GM19328 (cell line): ENCODE results near the gene ACAT2.
A peak's percentile ranks its signal among the peaks of the same experiment; 100 is the strongest.
"Not testable (repeated sequence)": the region's sequence is repeated elsewhere in the genome, so short reads cannot be mapped to it uniquely, and the experiment has no call there.

Experiments
- ATAC-seq: cut with Tn5 transposase; IDR thresholded peaks from one replicate; pipeline ENCODE4 v1.9.1; 2021; ENCODE audit warnings: mild to moderate bottlenecking, moderate library complexity; ENCODE audit not compliant: unreplicated experiment

Gene ACAT2

DNA sequence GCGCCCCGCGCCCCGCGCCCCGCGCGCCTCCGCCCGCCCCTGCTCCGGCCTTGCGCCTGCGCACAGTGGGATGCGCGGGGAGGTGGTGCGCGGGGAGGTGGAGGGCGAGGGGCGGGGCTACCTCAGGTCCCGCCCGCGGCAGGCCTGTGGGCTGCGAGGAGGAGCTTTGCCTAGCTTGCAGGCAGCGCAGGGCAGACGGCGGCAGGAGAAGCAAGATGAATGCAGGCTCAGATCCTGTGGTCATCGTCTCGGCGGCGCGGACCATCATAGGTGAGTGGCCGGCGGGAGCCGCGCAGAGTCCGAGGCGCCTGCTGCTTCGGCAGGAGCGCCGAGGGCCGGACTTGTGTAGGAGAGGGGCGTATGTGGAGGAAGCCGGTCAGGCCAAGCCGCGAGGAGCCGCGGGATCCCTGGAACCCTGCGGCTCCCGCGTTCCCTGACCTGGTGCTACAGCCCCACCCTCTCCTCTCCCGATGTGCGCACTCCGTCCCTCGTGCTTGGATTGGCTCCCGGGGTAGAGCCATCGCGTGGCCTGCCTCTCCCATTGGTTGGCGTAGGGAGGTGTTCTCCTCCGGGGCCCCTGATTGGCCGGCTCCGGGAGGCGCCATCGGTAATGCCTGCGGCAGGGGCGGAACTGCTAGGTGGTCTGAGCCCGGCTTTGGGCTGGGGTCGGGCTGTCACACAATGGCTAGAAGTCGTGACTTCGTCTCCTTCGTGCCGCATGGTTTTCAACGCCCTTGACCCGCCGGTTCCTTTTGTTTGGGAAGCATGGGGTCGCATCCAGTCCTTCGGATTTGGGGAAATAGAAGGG, at the start of gene ACAT2:
TSS of gene ACAT2 (plus strand) at position 173 of the 808 bp plus-strand sequence. CDS start at position 216, 43 bp downstream.
- ATAC-seq: peak; percentile 97

DNA sequence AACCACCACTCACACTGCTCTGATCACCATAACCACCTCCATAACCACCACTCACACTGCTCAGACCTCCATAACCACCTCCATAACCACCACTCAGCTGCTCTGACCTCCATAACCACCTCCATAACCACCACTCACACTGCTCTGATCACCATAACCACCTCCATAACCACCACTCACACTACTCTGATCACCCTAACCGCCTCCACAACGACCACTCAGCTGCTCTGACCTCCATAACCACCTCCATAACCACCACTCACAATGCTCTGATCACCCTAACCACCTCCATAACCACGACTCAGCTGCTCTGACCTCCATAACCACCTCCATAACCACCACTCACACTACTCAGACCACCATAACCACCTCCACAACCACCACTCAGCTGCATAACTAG, 49.5 kb upstream of the ACAT2 start:
- not testable (repeated sequence) for ATAC-seq

- ATAC-seq: no peak
These were observed 47.9 kb upstream of the ACAT2 start for GRCh38 chr6:159713984-159714383.

- ATAC-seq: no peak
These were observed 47.4 kb upstream of the ACAT2 start for GRCh38 chr6:159714404-159714803.

DNA sequence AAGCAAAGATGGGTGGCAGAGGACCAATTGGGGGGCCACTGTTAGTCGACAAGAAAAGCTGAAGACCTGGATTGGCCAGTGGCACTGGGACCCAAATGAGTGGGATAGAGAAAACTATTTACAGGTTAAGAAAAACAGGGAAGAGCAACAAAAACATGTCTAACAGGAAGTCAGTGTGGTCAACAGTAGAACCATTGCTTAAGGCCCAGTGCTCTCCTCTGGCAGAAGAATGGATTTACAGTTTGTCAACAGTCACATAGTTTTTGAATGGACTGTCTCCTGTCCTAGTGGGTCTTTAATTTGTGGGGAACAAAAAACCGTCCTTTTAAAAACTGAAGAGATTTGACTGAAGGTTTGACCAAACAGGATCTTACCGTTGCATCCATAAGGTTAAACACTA, 46.7 kb upstream of the ACAT2 start:
- ATAC-seq: no peak

DNA sequence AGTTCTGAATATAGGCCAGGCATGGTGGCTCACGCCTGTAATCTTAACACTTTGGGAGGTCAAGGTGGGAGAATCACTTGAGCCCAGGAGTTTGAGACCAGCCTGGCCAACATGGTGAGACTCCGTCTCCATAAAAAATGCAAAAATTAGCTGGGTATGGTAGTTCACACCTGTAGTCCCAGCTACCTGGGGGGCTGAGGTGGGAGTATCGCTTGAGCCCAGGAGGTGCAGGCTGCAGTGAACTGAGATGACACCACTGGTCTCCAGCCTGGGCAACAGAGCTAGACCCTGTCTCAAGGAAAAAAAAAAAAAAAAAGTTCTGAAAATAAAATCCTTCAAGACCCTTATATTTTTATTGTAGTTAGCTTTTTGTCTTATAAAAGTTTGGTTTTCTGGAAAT, 46.2 kb upstream of the ACAT2 start:
- no peak for ATAC-seq

DNA sequence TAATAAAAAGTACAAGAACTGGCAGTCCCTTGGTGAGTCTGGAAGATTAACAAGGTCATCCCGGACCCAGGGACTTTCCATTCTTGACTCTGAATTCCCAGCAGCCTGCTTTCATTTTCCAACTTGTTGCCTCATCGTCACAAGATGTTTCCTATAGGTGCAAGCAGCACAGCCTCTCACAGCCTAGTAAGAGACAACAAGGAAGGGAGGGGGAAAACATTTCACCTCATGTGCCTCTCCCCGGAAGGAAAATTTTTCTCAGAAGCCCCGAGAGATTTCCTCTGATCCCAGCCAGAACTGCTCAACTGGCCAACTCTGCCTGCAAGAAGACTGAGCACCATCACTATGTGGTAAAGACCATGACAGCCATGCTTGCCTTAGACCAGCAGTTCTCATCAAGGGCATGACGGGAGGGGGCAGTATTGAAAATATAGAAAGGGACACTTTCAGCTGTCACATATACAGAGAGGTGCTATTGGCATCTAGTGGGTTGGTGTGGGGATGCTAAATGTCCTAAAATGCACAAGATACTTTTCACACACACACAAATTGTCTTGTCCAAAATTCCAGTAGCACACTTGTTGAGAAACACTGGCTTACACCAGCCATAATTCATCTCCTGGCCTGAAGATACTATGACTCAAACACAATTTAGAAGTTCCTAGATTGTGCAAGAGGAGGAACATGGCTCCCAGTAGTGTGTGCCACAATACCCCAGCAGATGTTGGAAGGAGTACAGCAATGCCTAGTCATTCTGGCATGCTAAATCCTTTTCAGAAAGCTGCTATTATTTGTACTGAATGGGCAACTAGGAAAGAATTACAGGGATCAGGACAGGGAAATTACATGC, 45.4 kb upstream of the ACAT2 start:
- no peak for ATAC-seq

GRCh38 chr6:159718634-159719033, 43.2 kb upstream of the ACAT2 start:
- ATAC-seq: no peak

DNA sequence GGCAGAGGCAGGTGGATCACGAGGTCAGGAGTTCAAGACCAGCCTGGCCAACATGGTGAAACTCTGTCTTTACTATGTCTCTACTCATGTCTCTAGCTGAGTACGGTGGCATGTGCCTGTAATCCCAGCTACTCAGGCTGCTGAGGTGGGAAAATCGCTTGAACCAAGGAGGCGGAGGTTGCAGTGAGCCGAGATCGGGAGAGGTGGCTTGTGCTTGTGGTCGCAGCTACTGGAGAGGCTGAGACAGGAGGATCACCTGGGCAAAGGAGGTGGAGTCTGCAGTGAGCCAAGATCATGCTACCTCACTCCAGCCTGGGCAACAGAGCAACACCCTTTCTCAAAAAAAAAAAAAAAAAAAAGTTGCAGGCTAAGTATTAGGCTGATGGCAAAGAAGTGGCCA, 42.6 kb upstream of the ACAT2 start:
- no peak for ATAC-seq

DNA sequence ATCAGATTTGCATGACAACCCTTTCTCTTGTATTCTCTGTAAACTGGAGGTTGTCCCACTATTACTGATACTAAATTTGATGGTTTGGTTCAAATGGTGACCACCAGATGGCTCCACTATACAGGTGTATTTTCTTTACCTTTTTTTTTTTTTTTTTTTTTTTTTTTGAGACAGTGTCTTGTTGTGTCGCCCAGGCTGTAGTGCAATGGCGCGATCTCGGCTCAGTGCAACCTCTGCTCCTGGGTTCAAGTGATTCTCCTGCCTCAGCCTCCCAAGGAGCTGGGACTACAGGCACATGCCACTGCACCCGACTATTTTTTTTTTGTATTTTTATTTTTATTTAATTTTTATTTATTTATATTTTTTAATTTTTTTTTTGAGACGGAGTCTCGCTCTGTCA, 41.1 kb upstream of the ACAT2 start:
- ATAC-seq: no peak

DNA sequence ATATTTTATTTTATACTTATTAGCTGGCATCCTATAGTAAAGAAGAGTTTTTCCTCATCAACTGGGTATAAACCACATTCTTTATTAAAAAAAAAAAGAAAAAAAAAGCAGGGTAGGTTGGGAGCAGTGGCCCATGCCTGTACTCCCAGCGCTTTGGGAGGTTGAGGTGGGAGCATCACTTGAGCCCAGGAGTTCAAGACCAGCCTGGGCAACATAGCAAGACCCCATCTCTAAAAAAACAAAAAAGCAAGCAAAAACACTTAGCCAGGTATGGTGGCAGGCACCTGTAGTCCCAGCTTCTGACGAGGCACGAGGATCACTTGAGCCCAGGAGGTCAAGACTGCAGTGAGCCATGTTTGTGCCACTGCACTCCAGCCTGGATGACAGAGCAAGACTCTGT, 39.9 kb upstream of the ACAT2 start:
- ATAC-seq: not testable (repeated sequence)

DNA sequence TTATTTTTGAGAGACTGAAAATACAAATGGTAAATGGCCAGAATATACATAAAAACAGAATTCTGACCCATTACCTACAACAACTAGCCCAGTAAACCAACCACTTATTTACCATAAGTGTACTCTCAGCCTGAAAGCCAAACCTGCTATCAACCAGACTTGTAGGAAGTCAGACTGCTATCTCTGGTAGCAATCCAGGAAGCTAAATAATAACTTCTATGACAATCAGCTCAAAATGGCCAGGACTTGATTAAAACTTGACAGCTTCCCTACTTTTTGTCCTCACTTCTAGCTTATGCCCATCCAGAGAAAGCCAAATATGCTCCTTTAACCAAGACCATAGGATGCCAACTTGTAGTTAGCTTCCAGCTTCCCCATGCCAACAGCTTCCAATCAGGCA, 39.2 kb upstream of the ACAT2 start:
- ATAC-seq: no peak

GRCh38 chr6:159723259-159723658, 38.6 kb upstream of the ACAT2 start:
- ATAC-seq: no peak

DNA sequence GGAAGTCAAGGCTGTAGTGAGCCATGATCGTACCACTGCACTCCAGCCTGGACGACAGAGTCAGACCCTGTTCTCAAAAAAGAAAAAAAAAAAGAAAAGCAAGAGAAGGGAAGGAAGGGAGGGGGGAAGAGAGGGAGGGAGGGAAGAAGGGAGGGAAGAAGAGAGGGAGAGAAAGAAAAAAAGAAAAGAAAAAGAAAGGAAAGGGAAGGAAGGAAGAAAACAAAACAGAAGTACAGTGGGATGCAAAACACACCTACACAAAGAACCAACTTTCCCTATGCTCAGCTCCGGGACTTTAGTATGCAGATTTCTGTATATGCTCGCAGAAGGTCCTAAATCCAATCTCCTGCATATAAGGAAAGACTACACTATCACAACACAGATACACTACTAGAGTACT, 37.1 kb upstream of the ACAT2 start:
- no peak for ATAC-seq

DNA sequence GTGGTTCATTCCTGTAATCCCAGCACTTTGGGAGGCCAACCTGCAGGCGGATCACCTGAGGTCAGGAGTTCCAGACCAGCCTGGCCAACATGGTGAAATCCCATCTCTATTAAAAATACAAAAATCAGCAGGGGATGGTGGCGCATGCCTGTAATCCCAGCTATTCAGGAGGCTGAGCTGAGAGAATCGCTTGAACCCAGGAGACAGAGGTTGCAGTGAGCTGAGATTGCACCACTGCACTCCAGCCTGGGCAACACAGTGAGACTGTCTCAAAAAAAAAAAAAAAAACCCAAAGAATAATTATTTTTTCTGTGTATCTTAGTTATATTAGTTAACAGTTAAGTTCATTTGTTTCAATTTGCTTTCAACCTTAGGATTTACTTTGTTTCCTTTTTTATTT, 36.6 kb upstream of the ACAT2 start:
- ATAC-seq: not testable (repeated sequence)

DNA sequence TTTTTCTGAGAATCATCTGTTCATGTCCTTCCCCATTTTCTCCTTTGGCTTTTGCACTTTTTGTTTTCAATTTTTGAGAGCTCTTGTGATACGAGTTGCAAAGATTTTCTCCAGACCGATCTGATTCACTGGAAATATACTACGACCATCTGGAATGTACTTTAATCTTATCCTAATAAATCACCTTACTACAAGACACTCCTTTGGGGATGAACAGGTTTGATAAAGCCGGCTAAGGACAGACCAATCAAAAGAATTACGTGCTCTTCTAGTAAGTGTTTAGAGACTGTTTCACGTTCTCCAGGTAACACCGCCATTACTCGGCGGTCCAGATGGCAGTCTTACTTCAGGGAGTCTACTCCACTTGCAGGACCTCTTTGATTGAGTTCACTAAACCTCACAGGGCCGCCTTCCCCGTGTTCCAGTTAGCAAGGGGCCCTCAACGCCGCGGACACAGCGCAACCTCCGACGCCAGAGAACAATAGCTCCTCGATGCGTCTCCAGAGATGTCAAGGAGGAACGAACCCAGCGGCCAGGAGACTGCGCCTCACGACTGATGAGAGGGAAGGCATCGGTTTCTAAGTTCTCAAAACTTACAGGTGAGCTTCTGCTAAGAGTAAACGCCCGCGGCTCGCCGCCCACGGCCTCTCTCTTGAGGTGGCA, 35.5 kb upstream of the ACAT2 start:
- peak; percentile 23 for ATAC-seq

GRCh38 chr6:159726918-159727716, 34.7 kb upstream of the ACAT2 start, which contains the start of gene WTAP:
TSS of gene WTAP (plus strand) at chr6:159727506. CDS start at chr6:159736266, 8,760 bp downstream.
- peak; percentile 64 for ATAC-seq

- ATAC-seq: peak; percentile 35
These were observed 34.0 kb upstream of the ACAT2 start for GRCh38 chr6:159727717-159728445.

- no peak for ATAC-seq
These were observed 33.3 kb upstream of the ACAT2 start for GRCh38 chr6:159728531-159728964.
